HL-60 (cell line): ENCODE measurements around the gene FBXO34.
"Not testable (repeated sequence)": the region's sequence is repeated elsewhere in the genome, so short reads cannot be mapped to it uniquely, and the experiment has no call there.

Experiments used
- CTCF ChIP-seq: IDR thresholded peaks from one replicate; pipeline ENCODE4 v1.5.1; 2011; ENCODE audit warnings: low read length, control low read depth, inconsistent platforms; ENCODE audit not compliant: insufficient read depth
- GABPA ChIP-seq: IDR thresholded peaks from 2 replicates; pipeline ENCODE4 v1.6.1; 2012; ENCODE audit warnings: low read depth
- REST ChIP-seq: IDR thresholded peaks from 2 replicates; pipeline ENCODE4 v1.6.1; 2012; ENCODE audit warnings: low read depth; ENCODE audit not compliant: insufficient replicate concordance

GRCh38 chr14:55383056-55383466 lies 111.8 kb downstream of the FBXO34 start:
- not testable (repeated sequence) for TF ChIP-seq CTCF, GABPA, REST
